T-helper 9 cell (primary cell): ENCODE data around the gene RIN1.

Experiments used
- DNase-seq: peaks from one replicate; pipeline ENCODE4 v3.0.0-alpha.2; 2020

Gene RIN1

GRCh38 chr11:66293777-66294625, 42.2 kb downstream of the RIN1 start:
- DNase-seq = no peak

- no peak for DNase-seq
Observed at GRCh38 chr11:66293352-66293751, 42.9 kb downstream of the RIN1 start.

DNA sequence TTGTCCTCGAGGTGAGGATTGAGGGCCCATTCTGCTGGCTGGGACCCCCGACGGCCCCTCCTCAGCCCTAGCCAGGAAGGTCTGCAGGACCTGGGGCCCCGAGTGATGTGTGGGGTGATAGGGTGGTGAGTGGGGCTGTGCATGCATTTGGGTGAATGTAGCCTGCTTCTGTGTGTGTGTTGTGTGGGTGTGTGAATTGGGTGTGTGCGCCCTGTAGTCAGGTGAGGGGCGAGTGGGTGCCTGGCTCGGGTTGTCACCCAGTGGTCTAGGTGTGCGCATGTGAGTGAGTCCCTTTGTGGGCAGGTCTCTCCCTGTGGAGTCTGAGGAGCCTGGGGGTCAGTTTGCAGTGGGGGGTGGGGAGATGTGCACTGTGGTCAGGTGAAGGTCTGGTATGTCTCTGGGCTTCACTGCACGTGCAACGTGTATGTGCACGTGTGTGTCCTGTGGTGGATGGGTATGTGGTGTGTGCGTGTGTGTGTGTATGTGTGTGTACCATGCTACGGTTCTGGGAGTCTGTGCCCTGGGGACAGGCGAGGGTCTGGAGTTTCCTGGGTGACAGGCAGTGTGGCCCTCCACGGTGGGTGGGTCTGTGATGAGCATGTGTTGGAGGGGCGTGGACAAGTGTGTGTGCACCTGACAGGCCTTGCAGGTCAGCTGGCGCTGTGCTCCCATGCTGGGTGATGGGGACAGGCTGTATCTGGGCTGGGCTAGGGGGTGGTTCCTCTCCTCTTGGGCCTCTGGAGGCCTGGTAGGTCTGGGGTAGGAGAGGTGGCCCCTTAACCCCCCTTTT, 43.5 kb downstream of the RIN1 start:
- no peak for DNase-seq

GRCh38 chr11:66291706-66292542, 44.3 kb downstream of the RIN1 start, which contains the start of gene TMEM151A:
TMEM151A (plus strand) TSS chr11:66291894; CDS start chr11:66292014, 120 bp downstream.
- no peak for DNase-seq

DNA sequence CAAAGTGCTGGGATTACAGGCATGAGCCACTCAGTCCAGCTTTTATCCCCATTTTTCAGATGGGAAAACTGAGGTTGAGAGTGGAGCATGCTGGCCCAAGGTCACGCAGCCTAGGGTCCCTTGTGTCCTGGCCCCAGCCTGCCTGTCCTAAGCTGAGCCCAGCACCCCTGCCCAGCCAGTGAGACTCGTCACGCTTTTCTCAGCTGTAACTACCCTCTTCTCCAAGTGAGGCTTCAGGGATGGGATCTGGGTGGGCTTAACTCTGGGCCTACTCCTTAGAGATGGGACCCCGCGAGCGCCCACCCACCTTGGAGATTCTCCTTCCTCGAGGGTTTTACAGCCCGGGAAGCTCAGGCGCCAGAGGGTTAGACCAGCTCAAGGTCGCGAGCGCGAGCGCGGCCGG, 44.9 kb downstream of the RIN1 start:
- DNase-seq = no peak

- no peak for DNase-seq
Observed at GRCh38 chr11:66290330-66290621, 46.0 kb downstream of the RIN1 start.

GRCh38 chr11:66289548-66290329, 46.5 kb downstream of the RIN1 start:
- DNase-seq = peak; percentile 71

DNA sequence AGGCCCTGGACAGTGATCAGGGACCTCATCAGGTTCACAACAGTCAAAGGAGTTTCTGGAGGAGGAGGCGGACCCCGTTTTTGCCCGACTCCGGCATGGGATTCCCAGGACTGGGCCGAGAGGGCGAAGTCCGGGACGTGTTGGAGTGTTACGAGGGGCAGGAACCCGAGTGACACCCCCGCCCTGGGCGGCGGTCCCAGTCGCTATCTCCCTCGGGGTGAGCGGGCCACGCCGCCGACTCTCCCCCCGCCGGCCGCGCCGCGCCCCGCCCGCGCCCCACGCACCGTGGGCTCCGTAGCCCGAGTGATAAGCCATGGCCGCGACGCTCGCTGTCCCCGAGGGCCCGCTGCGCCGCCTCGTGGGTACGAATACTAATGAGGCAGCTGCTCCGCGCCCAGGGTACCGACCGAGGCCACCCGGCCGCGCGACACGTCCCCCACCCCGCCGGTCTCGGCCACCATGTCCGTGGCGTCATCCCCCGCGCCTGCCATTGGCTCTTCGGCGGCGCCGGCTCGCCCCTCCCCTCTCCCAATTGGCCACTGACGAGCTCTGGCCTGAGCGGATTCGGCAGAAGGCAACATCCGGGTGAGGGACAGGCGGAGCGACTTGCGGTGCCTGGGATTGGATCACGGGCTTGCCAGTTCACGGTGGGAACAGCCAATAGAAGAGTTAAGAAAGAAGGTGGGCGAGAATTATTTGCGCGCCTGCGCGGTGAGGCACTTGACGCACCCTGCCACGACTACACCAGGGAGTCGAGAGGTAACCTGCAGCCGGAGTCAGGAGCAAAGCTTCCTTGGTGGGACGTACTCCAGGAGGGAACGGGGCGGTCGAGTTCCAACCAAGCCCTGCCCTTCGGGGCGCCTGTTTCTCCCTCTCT, 47.3 kb downstream of the RIN1 start, which contains the start of gene YIF1A:
TSS of gene YIF1A (minus strand) at position 473 of the 877 bp plus-strand sequence. CDS start at position 315, 158 bp downstream.
- DNase-seq = peak; percentile 96

- DNase-seq = no peak
Observed at GRCh38 chr11:66287889-66288670, 48.2 kb downstream of the RIN1 start.

- no peak for DNase-seq
Observed at GRCh38 chr11:66287211-66287888, 48.9 kb downstream of the RIN1 start.

DNA sequence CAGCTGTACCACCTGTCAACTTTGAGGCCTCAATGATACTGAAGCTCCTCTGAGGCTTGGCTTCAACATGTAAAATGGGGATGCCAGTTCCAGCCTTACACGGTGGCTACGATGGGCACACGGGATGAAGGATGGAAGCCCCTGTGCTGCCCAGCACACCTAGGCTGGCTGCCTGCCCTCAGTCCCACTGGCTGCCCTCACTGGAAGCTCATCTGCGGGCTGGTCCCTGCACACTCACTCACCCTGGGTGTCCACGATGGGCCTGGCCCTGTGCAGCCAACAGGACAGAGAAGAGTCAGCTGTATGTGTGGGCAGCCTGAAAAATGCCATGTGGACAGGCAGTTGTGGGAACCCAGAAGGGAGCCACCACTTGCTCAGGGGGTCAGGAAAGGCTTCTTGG, 49.5 kb downstream of the RIN1 start:
- no peak for DNase-seq

- DNase-seq = no peak
Observed at GRCh38 chr11:66285250-66285947, 50.8 kb downstream of the RIN1 start.

DNA sequence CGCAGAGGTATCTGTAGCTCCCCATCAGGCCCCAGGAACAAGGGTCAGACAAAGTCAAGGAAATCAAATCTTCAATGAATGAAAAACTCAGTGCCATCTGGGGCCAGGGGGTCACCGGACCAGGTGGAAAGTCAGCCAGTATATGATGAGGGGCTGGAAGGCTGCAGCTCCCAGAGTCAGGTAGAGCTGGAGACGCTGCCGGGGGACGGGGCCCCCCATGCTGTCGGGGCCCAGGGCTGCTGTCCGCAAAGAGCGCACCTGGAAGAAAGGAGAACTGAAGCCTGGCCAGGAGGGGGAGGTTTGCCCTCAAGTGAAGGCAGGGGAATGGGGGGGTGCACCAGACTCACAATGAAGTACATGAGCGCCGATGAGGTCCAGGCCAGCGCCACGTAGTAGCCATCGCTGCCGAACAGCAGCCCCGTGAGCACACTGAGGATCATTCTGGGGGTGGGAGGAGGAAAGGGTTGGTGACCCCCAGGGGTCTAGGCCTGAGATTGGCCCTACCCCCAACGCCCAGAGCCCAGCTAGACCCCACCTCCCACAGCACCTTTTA, 51.6 kb downstream of the RIN1 start:
- DNase-seq = no peak

GRCh38 chr11:66283461-66284105, 52.7 kb downstream of the RIN1 start:
- no peak for DNase-seq

- peak; percentile 100 for DNase-seq
Observed at GRCh38 chr11:66282468-66283455, 53.5 kb downstream of the RIN1 start.
